Measurements from ENCODE around the gene MAST4. TPM values are rescaled to one million over a fixed set of nuclear protein-coding genes. Genes with fewer than 3 reads are reported as not detected.

MAST4 gene
- total and polyA plus RNA-seq, 2 of the 8 experiments (the other 6 are each of a cell fraction or from before 2014, with no cell fraction given), result 1.5 to 2.6 TPM

GRCh38 chr5:66551945-66552344, 44.2 kb upstream of the MAST4 start:
- H3K27me3 ChIP-seq (replicated peaks in 1 of 4; ENCODE audit: control insufficient read depth in 3 of 4, extremely low read depth in 1 of 4, insufficient read depth in 3 of 4, low read length in 3 of 4), result no peaks in the 10 kb centered on the region
- FAIRE-seq, result no peak
- DNase-seq (ENCODE audit: low read depth in 1 of 2, low spot score in 2 of 2), result no peak
- no peak overlapping the region for H3K18ac ChIP-seq (ENCODE audit: extremely low read depth, low read length)
- H3K79me2 ChIP-seq (ENCODE audit: control insufficient read depth in 1 of 2, insufficient read depth in 2 of 2, low read length in 2 of 2), result no peaks in the 10 kb centered on the region
- no peak overlapping the region for H3K4ac ChIP-seq (replicated peaks; ENCODE audit: insufficient read length, low read depth, low read length)
- H2BK120ac ChIP-seq (replicated peaks; ENCODE audit: low read depth, low read length), result no peak overlapping the region
- POLR2A ChIA-PET (ENCODE audit: partially characterized antibody), result no interaction called here
- H3K14ac ChIP-seq (ENCODE audit: insufficient read length), result no peak overlapping the region
- no peak overlapping the region for H2AFZ ChIP-seq (ENCODE audit: low read length)
- H4K91ac ChIP-seq (replicated peaks; ENCODE audit: insufficient read length, low read length), result no peak overlapping the region
- H3K23ac ChIP-seq (ENCODE audit: insufficient read length), result no peak overlapping the region
- H3K4me3 ChIP-seq (ENCODE audit: extremely low read depth in 1 of 4, insufficient read depth in 2 of 4, low read depth in 3 of 4, low read length in 4 of 4), result no peak overlapping the region
- no peak overlapping the region for H2BK5ac ChIP-seq (ENCODE audit: low read depth, low read length)
- H3K23me2 ChIP-seq (ENCODE audit: low read depth, low read length), result no peaks in the 10 kb centered on the region
- no peak overlapping the region for H2AK5ac ChIP-seq (ENCODE audit: low read depth, low read length)
- H4K20me1 ChIP-seq (replicated peaks in 1 of 2; ENCODE audit: control insufficient read depth in 1 of 2, insufficient read depth in 2 of 2, low read length in 2 of 2), result no peaks in the 10 kb centered on the region
- H3K9ac ChIP-seq (replicated peaks in 1 of 4; ENCODE audit: extremely low read depth in 1 of 4, low read depth in 3 of 4, low read length in 3 of 4), result no peak overlapping the region
- H3K36me3 ChIP-seq (ENCODE audit: control insufficient read depth in 2 of 4, insufficient read depth in 4 of 4, low read length in 3 of 4), result no peaks in the 10 kb centered on the region
- no peaks in the 10 kb centered on the region for H3K4me1 ChIP-seq (replicated peaks in 1 of 4; ENCODE audit: control insufficient read depth in 3 of 4, insufficient read depth in 4 of 4, low read length in 3 of 4)
- CTCF ChIA-PET (ENCODE audit: partially characterized antibody), result no interaction called here
- peaks cover 3 to 4% of the 10 kb centered on the region in 2 experiments; a peak in 2 of 4 replicates for H3K9me3 ChIP-seq (ENCODE audit: insufficient read depth in 2 of 2, low read depth in 1 of 2, low read length in 1 of 2)
- no peak overlapping the region for H3K27ac ChIP-seq (ENCODE audit: low read depth, low read length)
- no peak overlapping the region for H4K8ac ChIP-seq (ENCODE audit: extremely low read depth, insufficient read depth, low read length)
- H4K5ac ChIP-seq (ENCODE audit: insufficient read length, low read depth, low read length), result no peak overlapping the region
- 92% methylated on average over 1 of the region's 1 CpG; no CpG with 5 or more reads in 1 of the 2 experiments for WGBS, 2 experiments (ENCODE audit: extremely low coverage in 1 of 2, insufficient coverage in 1 of 2, insufficient read length in 1 of 2, insufficient replicate concordance in 2 of 2, low coverage in 1 of 2, low lambda C conversion rate in 2 of 2, missing lambda C conversion rate in 1 of 2)
- no peak overlapping the region for H2BK12ac ChIP-seq (ENCODE audit: low read depth, low read length)
- no peaks in the 10 kb centered on the region for H3K79me1 ChIP-seq (ENCODE audit: low read depth, low read length)
- H3K4me2 ChIP-seq (ENCODE audit: insufficient read depth in 1 of 2, low read depth in 2 of 2, low read length in 2 of 2), result no peak overlapping the region
- no peak overlapping the region for H2BK15ac ChIP-seq (ENCODE audit: low read length)
- H2BK20ac ChIP-seq (ENCODE audit: low read length), result no peak overlapping the region
- H3K56ac ChIP-seq (replicated peaks; ENCODE audit: insufficient read length, low read depth, low read length), result no peak overlapping the region
- TF ChIP-seq, protein P1, sequence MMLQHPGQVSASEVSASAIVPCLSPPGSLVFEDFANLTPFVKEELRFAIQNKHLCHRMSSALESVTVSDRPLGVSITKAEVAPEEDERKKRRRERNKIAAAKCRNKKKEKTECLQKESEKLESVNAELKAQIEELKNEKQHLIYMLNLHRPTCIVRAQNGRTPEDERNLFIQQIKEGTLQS (IDR thresholded peaks at IDR 0.05; ENCODE audit: insufficient read depth, low read depth, low read length), result no peak
- no peak for TF ChIP-seq POLR2A (IDR thresholded peaks at IDR 0.05; ENCODE audit: control extremely low read depth in 1 of 2, low read depth in 2 of 2, low read length in 2 of 2)
- no peak for TF ChIP-seq SP2 (IDR thresholded peaks at IDR 0.05; ENCODE audit: low read length)
- no peak for TF ChIP-seq TCF12 (IDR thresholded peaks at IDR 0.05; ENCODE audit: low read depth, low read length)
- no peak for TF ChIP-seq EP300 (IDR thresholded peaks at IDR 0.05; ENCODE audit: borderline replicate concordance in 1 of 2, low read depth in 2 of 2, low read length in 2 of 2)
- no peak for TF ChIP-seq KDM1A (IDR thresholded peaks at IDR 0.05; ENCODE audit: borderline replicate concordance, low read length)
- TF ChIP-seq SIRT6 (IDR thresholded peaks at IDR 0.05; ENCODE audit: low read length), result no peak
- no peak for TF ChIP-seq YY1 (IDR thresholded peaks at IDR 0.05; ENCODE audit: low read depth, low read length)
- TF ChIP-seq SIN3A (conservative IDR thresholded peaks at IDR 0.05 in 1 of 2, IDR thresholded peaks at IDR 0.05 in 1 of 2; ENCODE audit: low read depth in 1 of 2, low read length in 2 of 2), result no peak
- TF ChIP-seq FOSL1 (IDR thresholded peaks at IDR 0.05; ENCODE audit: insufficient read depth, low read depth, low read length), result no peak
- TF ChIP-seq TAF7 (optimal IDR thresholded peaks at IDR 0.05; ENCODE audit: borderline replicate concordance, low read depth, low read length), result no peak
- TF ChIP-seq EZH2 (IDR thresholded peaks at IDR 0.05; ENCODE audit: low read depth, low read length, severe bottlenecking), result no peak
- no peak for TF ChIP-seq RXRA (IDR thresholded peaks at IDR 0.05; ENCODE audit: insufficient read depth, low read depth, low read length)
- no peak for TF ChIP-seq SIX5 (IDR thresholded peaks at IDR 0.05; ENCODE audit: low read depth, low read length)
- no peak for TF ChIP-seq CHD1 (IDR thresholded peaks at IDR 0.05; ENCODE audit: low read depth, low read length)

Data from H1 (cell line).